Calu3 (cell line): Measurements from ENCODE around the gene ZNF646. TPM values are rescaled to one million over a fixed set of nuclear protein-coding genes. Genes with fewer than 3 reads are reported as not detected.
A peak's percentile ranks its signal among the peaks of the same experiment; 100 is the strongest.

Experiments used
- BruUV-seq: library from RNA; stranded (reverse); fragments of 400-500 nt; replicated peaks from 2 replicates; lab custom pipeline; 2021; lab: Mats Ljungman, UMichigan
- CTCF ChIA-PET: fragments of 300-600 bp; sonication (Branson Sonifier 250); formaldehyde crosslinking; loops from one replicate; lab custom pipeline; 2022; ENCODE audit warnings: antibody characterized with exemption; lab: Charles Lee
- DNase-seq: peaks from one replicate; pipeline ENCODE4 v3.0.0; 2022
- H3K27ac Mint-ChIP-seq: one replicate; pipeline ENCODE4 v1.8.0; 2022; ENCODE audit warnings: mixed read lengths; ENCODE audit not compliant: unreplicated experiment
- H3K27me3 Mint-ChIP-seq: one replicate; pipeline ENCODE4 v1.8.0; 2022; ENCODE audit warnings: mixed read lengths; ENCODE audit not compliant: unreplicated experiment
- H3K36me3 Mint-ChIP-seq: one replicate; pipeline ENCODE4 v1.8.0; 2022; ENCODE audit warnings: mild to moderate bottlenecking, moderate library complexity, mixed read lengths; ENCODE audit not compliant: insufficient read depth, unreplicated experiment
- H3K4me1 Mint-ChIP-seq: one replicate; pipeline ENCODE4 v1.8.0; 2022; ENCODE audit warnings: mild to moderate bottlenecking, low read depth, mixed read lengths; ENCODE audit not compliant: unreplicated experiment
- H3K4me3 Mint-ChIP-seq: one replicate; pipeline ENCODE4 v1.8.0; 2022; ENCODE audit warnings: mild to moderate bottlenecking, low read depth, moderate library complexity, mixed read lengths; ENCODE audit not compliant: unreplicated experiment
- H3K9me3 Mint-ChIP-seq: one replicate; pipeline ENCODE4 v1.8.0; 2022; ENCODE audit warnings: low read depth, mixed read lengths; ENCODE audit not compliant: unreplicated experiment
- intact Hi-C: fragments of 100-400 bp; cut with micrococcal nuclease; formaldehyde crosslinking; loops from one replicate; pipeline ENCODE4 v1.10.0; 2022; ENCODE audit not compliant: unreplicated experiment
- total RNA-seq: library from RNA; stranded (reverse); gene quantifications from 2 replicates; pipeline ENCODE4 v1.2.3, GENCODE V29; 2022
- TF ChIP-seq, protein P1 (sequence below): fragments of 200-600 bp; IDR thresholded peaks from one replicate; pipeline ENCODE4 v1.8.0; 2022; ENCODE audit warnings: antibody characterized with exemption; ENCODE audit not compliant: unreplicated experiment

ZNF646 gene
- total RNA-seq, 1 experiment from 2014 or later: 34.9 TPM

DNA sequence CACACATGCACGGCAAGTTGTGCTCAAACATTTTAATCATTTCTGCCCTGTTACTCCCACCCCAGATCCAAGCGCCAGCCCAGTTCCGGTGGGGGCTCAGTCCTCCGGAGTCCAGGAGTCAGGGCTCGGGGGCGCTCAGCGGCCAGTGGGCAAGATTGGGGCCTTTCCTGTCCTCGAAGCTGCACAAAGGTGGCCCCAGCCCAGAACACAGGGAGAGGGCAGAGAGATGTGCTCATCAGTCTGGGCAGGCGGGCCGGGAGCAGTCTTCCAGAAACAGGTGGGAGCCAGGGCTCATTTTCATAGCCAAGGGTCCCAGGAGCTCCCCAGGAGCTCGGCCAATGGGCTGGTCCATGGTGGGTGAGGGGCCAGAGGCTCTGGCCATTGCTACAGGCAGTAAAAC, 57.2 kb downstream of the ZNF646 start:
- DNase-seq: no peak
- Mint-ChIP-seq H3K36me3 (peaks cover 89% of the 10 kb centered on the region), H3K27me3 (no peaks in the 10 kb centered on the region), H3K4me1 (peaks cover 82% of the 10 kb centered on the region), H3K9me3 (no peaks in the 10 kb centered on the region), H3K4me3 (peak overlapping the region; percentile 66), H3K27ac (peak overlapping the region; percentile 93)
- CTCF ChIA-PET: interaction anchor here (1.1 to 5.5 kb wide), 6 partner anchors 8 to 146 kb away, joined by 3 to 38 read pairs (median 4); partner anchors contain the start of genes HSD3B7 and KAT8
- BruUV-seq: no TSS peak
- intact Hi-C loops: no loop called here
- TF ChIP-seq, protein P1, sequence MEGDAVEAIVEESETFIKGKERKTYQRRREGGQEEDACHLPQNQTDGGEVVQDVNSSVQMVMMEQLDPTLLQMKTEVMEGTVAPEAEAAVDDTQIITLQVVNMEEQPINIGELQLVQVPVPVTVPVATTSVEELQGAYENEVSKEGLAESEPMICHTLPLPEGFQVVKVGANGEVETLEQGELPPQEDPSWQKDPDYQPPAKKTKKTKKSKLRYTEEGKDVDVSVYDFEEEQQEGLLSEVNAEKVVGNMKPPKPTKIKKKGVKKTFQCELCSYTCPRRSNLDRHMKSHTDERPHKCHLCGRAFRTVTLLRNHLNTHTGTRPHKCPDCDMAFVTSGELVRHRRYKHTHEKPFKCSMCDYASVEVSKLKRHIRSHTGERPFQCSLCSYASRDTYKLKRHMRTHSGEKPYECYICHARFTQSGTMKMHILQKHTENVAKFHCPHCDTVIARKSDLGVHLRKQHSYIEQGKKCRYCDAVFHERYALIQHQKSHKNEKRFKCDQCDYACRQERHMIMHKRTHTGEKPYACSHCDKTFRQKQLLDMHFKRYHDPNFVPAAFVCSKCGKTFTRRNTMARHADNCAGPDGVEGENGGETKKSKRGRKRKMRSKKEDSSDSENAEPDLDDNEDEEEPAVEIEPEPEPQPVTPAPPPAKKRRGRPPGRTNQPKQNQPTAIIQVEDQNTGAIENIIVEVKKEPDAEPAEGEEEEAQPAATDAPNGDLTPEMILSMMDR: no peak

DNA sequence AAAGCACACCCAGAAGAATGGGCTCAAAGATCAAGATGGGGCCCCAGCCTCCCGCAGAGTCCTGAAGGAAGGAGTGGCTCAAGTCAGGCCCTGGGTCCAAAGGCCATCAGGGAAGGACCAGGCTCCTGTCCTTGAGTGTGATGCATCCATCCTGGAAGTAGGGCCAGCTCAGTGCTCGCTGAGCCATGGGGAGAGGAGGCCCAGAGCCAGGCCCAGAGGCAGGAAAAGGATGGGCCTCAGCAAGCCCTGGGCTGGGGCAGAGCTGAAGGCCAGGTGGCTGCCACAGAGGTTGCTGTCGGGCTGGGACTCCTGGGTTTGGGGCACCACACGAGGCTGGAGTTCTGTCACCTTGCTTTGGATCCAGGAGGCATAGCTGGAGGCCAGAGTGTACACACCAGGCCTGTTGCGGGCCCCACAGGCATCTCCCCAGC, 57.6 kb downstream of the ZNF646 start:
- H3K36me3 Mint-ChIP-seq: peaks cover 86% of the 10 kb centered on the region
- no peaks in the 10 kb centered on the region for H3K27me3 Mint-ChIP-seq
- peak overlapping the region; percentile 66 for H3K4me3 Mint-ChIP-seq
- H3K27ac Mint-ChIP-seq: peak overlapping the region; percentile 93
- DNase-seq: no peak
- no peaks in the 10 kb centered on the region for H3K9me3 Mint-ChIP-seq
- intact Hi-C loops: no loop called here
- no TSS peak for BruUV-seq
- CTCF ChIA-PET: interaction anchor here (1.2 to 5.5 kb wide), 4 partner anchors 10 to 147 kb away, joined by 3 to 38 read pairs (median 15); partner anchors contain the start of genes HSD3B7 and KAT8
- TF ChIP-seq, protein P1: no peak
- peaks cover 85% of the 10 kb centered on the region for H3K4me1 Mint-ChIP-seq

DNA sequence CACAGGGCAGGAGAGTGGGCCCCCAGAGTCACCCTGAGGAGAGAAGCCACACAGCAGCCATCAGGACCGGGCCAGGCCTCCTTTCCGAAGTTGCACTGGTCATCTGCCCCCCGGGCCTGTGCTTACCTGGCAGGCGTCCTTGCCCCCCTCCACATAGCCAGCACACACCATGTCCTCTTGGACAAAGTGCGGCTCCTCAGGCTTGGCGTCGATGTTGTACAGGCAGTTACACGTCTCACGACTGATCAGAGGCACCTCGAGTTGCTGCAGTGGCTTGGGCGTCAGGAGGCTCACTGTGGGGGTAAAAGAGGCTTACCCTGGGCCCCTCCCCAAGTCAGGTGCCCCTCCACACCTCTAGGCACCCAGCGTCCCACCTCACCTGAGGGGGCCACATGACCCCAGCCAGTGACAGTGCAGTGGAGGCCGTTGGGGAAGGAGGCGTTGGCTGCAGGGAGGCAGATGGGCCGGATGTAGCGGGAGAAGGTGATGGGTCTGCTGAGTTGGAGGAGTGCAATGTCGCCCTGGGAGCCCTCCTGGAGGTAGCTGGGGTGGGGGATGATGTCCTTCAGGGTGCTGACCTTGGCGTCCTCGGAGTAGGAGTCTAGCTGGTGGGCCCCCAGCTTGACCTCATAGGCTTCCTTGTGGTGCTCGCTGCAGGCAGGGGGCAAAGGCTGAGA, 58.2 kb downstream of the ZNF646 start:
- H3K4me1 Mint-ChIP-seq: peaks cover 81% of the 10 kb centered on the region
- H3K36me3 Mint-ChIP-seq: peaks cover 83% of the 10 kb centered on the region
- DNase-seq: no peak
- H3K27me3 Mint-ChIP-seq: no peaks in the 10 kb centered on the region
- CTCF ChIA-PET: interaction anchor here (1.2 to 5.5 kb wide), 3 partner anchors 10 to 15 kb away, joined by 3 to 26 read pairs (median 18); partner anchors contain the start of gene KAT8
- intact Hi-C loops: no loop called here
- H3K9me3 Mint-ChIP-seq: no peaks in the 10 kb centered on the region
- no TSS peak for BruUV-seq
- H3K4me3 Mint-ChIP-seq: peak overlapping the region; percentile 93
- H3K27ac Mint-ChIP-seq: peak overlapping the region; percentile 6
- TF ChIP-seq, protein P1: no peak

DNA sequence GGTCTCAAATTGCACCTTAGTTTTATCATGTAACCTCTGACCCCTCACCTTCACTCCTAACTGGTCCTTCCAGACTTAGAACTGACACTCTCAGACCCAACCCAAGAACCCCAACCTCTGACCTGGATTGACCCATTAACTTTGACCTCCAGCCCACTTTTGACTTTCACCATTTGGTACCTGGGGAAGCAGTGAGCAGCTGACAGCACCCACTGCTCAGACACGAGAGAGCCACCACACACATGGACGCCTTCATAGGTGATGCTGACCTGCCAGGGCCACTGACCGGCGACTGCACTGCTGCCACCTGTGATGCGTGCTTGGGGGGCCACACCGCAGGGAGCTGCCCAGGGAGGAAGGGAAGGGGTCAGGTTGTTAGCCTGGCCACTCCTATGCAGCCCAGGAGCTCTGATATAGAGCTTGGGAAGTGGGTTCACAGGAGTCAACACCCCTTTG, 58.9 kb downstream of the ZNF646 start:
- TF ChIP-seq, protein P1: no peak
- DNase-seq: no peak
- Mint-ChIP-seq H3K9me3 (no peaks in the 10 kb centered on the region), H3K4me3 (peak overlapping the region; percentile 93), H3K4me1 (peaks cover 77% of the 10 kb centered on the region), H3K27ac (peak overlapping the region; percentile 6), H3K27me3 (no peaks in the 10 kb centered on the region), H3K36me3 (peaks cover 81% of the 10 kb centered on the region)
- no TSS peak for BruUV-seq
- CTCF ChIA-PET: interaction anchor here (1.2 to 3.8 kb wide), 2 partner anchors 9 to 16 kb away, joined by 3 to 18 read pairs; partner anchors contain the start of gene KAT8
- intact Hi-C loops: no loop called here

Other genes with a start within 250 kb of the ZNF646 start
- 22.5 and 26.6 TPM in 2 replicates for gene BCL7C, start 180.3 kb upstream of the ZNF646 start, total RNA-seq
- 1.9 and 2.3 TPM in 2 replicates for gene CTF1, start 177.8 kb upstream of the ZNF646 start, total RNA-seq
- gene FBXL19, start 150.8 kb upstream of the ZNF646 start, total RNA-seq: 43.2 and 45.7 TPM in 2 replicates
- gene ORAI3, start 125.4 kb upstream of the ZNF646 start, total RNA-seq: 14.7 and 15.4 TPM in 2 replicates
- gene SETD1A, start 116.7 kb upstream of the ZNF646 start, total RNA-seq: 28.8 and 30.5 TPM in 2 replicates
- gene HSD3B7, start 89.2 kb upstream of the ZNF646 start, total RNA-seq: 25.3 and 29.2 TPM in 2 replicates
- 0.61 and 1.3 TPM in 2 replicates for gene STX1B, start 63.8 kb upstream of the ZNF646 start, total RNA-seq
- 100 and 104 TPM in 2 replicates for gene STX4, start 40.9 kb upstream of the ZNF646 start, total RNA-seq
- gene ZNF668, start 182 bp upstream of the ZNF646 start, total RNA-seq: 12.5 and 13.0 TPM in 2 replicates
- gene PRSS53, start 14.5 kb downstream of the ZNF646 start, total RNA-seq: 4.6 and 7.0 TPM in 2 replicates
- gene VKORC1, start 20.4 kb downstream of the ZNF646 start, total RNA-seq: 80.1 and 86.8 TPM in 2 replicates
- 49.3 and 52.0 TPM in 2 replicates for gene BCKDK, start 34.0 kb downstream of the ZNF646 start, total RNA-seq
- 66.6 and 69.9 TPM in 2 replicates for gene KAT8, start 43.2 kb downstream of the ZNF646 start, total RNA-seq
- 108 and 138 TPM in 2 replicates for gene PRSS8, start 61.3 kb downstream of the ZNF646 start, total RNA-seq
- gene PRSS36, start 75.6 kb downstream of the ZNF646 start, total RNA-seq: 1.6 TPM in 2 replicates
- 550 and 629 TPM in 2 replicates for gene FUS, start 105.7 kb downstream of the ZNF646 start, total RNA-seq
- gene PYCARD, start 128.3 kb downstream of the ZNF646 start, total RNA-seq: 24.3 and 30.9 TPM in 2 replicates
- gene TRIM72, start 139.7 kb downstream of the ZNF646 start, total RNA-seq: not detected in 2 replicates
- not detected in 2 replicates for gene PYDC1, start 142.7 kb downstream of the ZNF646 start, total RNA-seq
- 2.1 and 3.1 TPM in 2 replicates for gene ITGAM, start 185.6 kb downstream of the ZNF646 start, total RNA-seq